Measurements from ENCODE around the gene AFF3. TPM values are rescaled to one million over a fixed set of nuclear protein-coding genes. Genes with fewer than 3 reads are reported as not detected.

AFF3 gene
- total and polyA plus RNA-seq, 10 donors = 6.0 to 92.2 (median 64.0) TPM

GRCh38 chr2:100029460-100029859, 112.9 kb downstream of the AFF3 start:
- Histone ChIP-seq H3K4me1 (peaks cover 0 to 7% (median 0%) of the 10 kb centered on the region in 6 donors), H3K27me3 (replicated peaks in 1 of 7) (no peaks in the 10 kb centered on the region), H3K36me3 (no peaks in the 10 kb centered on the region), H3K4me3 (no peak overlapping the region), H3K9me3 (no peaks in the 10 kb centered on the region), H3K27ac (no peak overlapping the region)
- intact Hi-C loops (cut with DNase I; ENCODE audit: low total_unique reads) = no loop called here
- WGBS, 5 donors = 88 to 96% (median 92%) methylated on average over 6 of the region's 6 CpGs
- DNase-seq = no peak
- TF ChIP-seq POLR2AphosphoS5 (IDR thresholded peaks at IDR 0.05) = no peak
- TF ChIP-seq, protein P1, sequence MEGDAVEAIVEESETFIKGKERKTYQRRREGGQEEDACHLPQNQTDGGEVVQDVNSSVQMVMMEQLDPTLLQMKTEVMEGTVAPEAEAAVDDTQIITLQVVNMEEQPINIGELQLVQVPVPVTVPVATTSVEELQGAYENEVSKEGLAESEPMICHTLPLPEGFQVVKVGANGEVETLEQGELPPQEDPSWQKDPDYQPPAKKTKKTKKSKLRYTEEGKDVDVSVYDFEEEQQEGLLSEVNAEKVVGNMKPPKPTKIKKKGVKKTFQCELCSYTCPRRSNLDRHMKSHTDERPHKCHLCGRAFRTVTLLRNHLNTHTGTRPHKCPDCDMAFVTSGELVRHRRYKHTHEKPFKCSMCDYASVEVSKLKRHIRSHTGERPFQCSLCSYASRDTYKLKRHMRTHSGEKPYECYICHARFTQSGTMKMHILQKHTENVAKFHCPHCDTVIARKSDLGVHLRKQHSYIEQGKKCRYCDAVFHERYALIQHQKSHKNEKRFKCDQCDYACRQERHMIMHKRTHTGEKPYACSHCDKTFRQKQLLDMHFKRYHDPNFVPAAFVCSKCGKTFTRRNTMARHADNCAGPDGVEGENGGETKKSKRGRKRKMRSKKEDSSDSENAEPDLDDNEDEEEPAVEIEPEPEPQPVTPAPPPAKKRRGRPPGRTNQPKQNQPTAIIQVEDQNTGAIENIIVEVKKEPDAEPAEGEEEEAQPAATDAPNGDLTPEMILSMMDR (IDR thresholded peaks at IDR 0.05 in 8 of 11, conservative IDR thresholded peaks at IDR 0.05 in 3 of 11) = no peak
- TF ChIP-seq POLR2A (IDR thresholded peaks at IDR 0.05) = no peak

DNA sequence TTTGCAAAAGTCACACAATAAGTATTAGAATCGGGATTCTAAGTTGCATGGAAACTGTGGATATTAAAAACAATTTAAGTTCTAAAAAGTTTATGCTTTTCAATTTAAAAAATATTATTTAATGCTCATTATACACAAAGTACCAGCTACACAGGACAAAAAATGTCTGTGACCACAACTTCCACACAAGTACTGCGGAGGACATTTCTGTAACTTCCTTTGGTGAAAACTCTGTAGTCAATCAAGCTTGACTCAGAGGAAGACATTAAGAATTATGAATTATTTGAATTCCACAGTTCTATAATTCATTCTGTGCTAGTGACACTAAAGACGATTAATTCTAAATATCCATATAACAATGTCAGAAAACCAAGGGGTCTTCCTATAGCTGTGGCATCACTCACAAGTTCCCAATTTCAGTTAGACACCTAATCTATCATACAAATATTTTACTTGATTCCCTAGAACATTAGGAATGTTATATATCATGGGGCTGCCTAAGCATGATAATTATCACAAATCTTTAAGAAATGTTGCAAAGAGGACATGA, 120.5 kb downstream of the AFF3 start:
- no peak overlapping the region for H3K4me3 ChIP-seq
- no peaks in the 10 kb centered on the region for H3K27me3 ChIP-seq (replicated peaks in 1 of 7)
- H3K9me3 ChIP-seq = no peaks in the 10 kb centered on the region
- peaks cover 0 to 18% (median 10%) of the 10 kb centered on the region in 6 donors for H3K4me1 ChIP-seq
- DNase-seq = no peak
- TF ChIP-seq POLR2A (IDR thresholded peaks at IDR 0.05) = no peak
- TF ChIP-seq, protein P1 (IDR thresholded peaks at IDR 0.05 in 8 of 11, conservative IDR thresholded peaks at IDR 0.05 in 3 of 11) = no peak
- peaks cover 0 to 1% (median 0%) of the 10 kb centered on the region in 6 donors for H3K36me3 ChIP-seq
- intact Hi-C loops (cut with DNase I; ENCODE audit: low total_unique reads) = no loop called here
- no peak overlapping the region for H3K27ac ChIP-seq
- WGBS, 5 donors = 45 to 59% (median 55%) methylated on average over 3 of the region's 3 CpGs

DNA sequence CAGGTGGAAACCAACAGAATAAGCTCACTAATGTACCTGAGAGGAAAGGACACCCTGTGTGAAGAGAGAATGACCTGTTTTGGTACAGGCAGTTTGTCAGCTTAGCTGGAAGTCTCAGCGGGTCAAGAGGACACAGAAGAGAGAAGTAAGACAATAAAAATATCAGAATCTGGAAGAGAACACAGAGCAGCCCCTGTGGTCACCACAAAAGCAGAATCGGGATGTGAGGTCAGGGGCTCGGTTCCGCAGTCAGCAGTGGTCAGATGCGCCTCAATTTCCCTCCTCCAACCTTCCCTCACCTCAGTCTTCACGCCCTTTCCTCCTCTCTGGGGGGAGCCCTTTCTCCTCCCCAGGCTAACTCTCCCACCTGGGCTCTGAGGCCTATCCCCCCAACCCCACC, 122.9 kb downstream of the AFF3 start:
- intact Hi-C loops (cut with DNase I; ENCODE audit: low total_unique reads) = no loop called here
- peak overlapping the region in 2 of 8 donors; percentile 34 to 42 for H3K27ac ChIP-seq
- DNase-seq = no peak
- TF ChIP-seq, protein P1 (IDR thresholded peaks at IDR 0.05 in 8 of 11, conservative IDR thresholded peaks at IDR 0.05 in 3 of 11) = no peak
- TF ChIP-seq POLR2AphosphoS5 (IDR thresholded peaks at IDR 0.05) = no peak
- TF ChIP-seq POLR2A (IDR thresholded peaks at IDR 0.05) = no peak
- H3K36me3 ChIP-seq = peaks cover 0 to 9% (median 0%) of the 10 kb centered on the region in 6 donors
- WGBS, 5 donors = 79 to 92% (median 83%) methylated on average over 6 of the region's 6 CpGs
- H3K9me3 ChIP-seq = no peaks in the 10 kb centered on the region
- peaks cover 0 to 18% (median 10%) of the 10 kb centered on the region in 6 donors for H3K4me1 ChIP-seq
- no peaks in the 10 kb centered on the region for H3K27me3 ChIP-seq (replicated peaks in 1 of 7)
- H3K4me3 ChIP-seq = no peak overlapping the region

DNA sequence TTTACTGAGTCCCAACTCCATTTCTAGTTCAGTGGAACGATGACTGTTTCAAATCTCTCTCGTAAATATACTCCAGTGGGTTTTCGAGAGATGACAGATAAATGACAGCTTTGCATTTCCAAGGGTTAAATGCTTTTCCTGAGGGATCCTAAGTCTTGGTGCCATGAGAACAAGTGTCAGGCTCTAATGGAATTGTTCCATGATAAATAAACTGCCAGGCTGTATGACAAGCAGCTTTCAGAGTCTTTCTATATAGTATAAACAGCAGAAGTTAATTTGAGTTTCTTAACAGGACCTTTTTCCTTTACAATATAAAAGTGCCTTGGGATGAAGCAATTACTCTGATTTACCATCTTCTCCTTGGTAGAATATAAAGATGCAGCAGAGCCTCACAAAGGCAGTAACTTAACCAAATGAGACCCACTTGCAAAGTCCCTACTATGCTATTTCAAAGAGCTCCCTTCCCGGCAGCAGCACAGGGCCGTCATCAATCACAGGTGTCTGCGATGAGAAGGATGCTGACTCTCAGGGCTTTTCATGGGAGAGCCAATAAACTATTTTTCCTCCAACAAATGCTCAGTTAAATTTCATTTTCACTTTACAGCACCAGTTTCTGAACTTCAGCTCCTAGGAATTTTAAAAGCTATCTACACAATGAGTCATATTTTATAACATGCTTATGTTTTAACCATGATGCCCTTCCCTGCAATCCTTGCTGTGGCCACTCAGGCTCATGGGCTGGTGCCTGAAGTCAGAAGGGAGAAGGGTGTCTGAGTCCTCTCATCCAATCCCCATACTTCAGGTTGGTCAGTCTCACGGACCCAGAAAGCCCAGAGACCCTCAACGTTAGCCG, 123.8 kb downstream of the AFF3 start:
- Histone ChIP-seq H3K4me1 (peaks cover 0 to 18% (median 10%) of the 10 kb centered on the region in 6 donors), H3K27me3 (replicated peaks in 1 of 7) (no peaks in the 10 kb centered on the region), H3K36me3 (peaks cover 0 to 9% (median 0%) of the 10 kb centered on the region in 6 donors), H3K4me3 (no peak overlapping the region), H3K27ac (peak overlapping the region in 2 of 8 donors; percentile 34 to 42), H3K9me3 (no peaks in the 10 kb centered on the region)
- no peak for DNase-seq
- intact Hi-C loops (cut with DNase I; ENCODE audit: low total_unique reads) = no loop called here
- TF ChIP-seq POLR2AphosphoS5 (IDR thresholded peaks at IDR 0.05) = no peak
- TF ChIP-seq, protein P1 (IDR thresholded peaks at IDR 0.05 in 8 of 11, conservative IDR thresholded peaks at IDR 0.05 in 3 of 11) = no peak
- TF ChIP-seq POLR2A (IDR thresholded peaks at IDR 0.05) = no peak
- 89 to 93% (median 90%) methylated on average over 9 of the region's 9 CpGs for WGBS, 5 donors

Measured in spleen (tissue), 11 donors.